KOPT-K1 (cell line): ENCODE data around the gene KCND3.

ENCODE experiments used
- H3K27ac ChIP-seq: fragments of 200-600 bp; sonication (generic); 2 replicates; pipeline ENCODE4 v1.5.1; 2016; ENCODE audit warnings: antibody characterized with exemption, mild to moderate bottlenecking, low read depth, low read length; ENCODE audit not compliant: poor library complexity, severe bottlenecking
- H3K36me3 ChIP-seq: fragments of 200-600 bp; sonication (generic); 2 replicates; pipeline ENCODE4 v1.5.1; 2017; ENCODE audit warnings: antibody characterized with exemption, mild to moderate bottlenecking, low read length, moderate library complexity; ENCODE audit not compliant: insufficient read depth
- H3K9me3 ChIP-seq: fragments of 200-600 bp; sonication (generic); 2 replicates; pipeline ENCODE4 v1.5.1; 2017; ENCODE audit warnings: antibody characterized with exemption, low read length, mild to moderate bottlenecking; ENCODE audit not compliant: insufficient read depth, poor library complexity, severe bottlenecking

KCND3 gene

DNA sequence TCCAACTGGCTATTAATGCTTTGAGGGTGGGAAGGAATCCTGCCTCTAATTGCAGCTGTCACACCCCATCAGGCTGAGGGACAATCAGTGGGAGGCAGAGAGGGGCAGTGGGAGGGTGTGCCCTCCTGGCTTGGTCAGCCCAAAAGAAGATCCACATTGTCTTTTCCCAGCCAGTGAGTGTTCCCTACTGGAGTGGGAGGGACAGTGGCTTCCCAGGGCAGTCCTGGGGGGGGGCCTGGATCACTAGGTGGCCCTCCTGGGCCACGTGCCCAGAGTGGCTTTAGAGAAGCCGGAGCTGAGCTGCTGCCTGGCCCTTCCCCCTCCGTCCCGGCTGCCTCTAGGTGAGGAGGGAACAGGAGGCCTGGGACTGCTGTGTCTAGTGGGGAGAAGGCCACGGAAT, 264.3 kb downstream of the KCND3 start:
- Histone ChIP-seq H3K36me3 (no peaks in the 10 kb centered on the region), H3K9me3 (no peaks in the 10 kb centered on the region), H3K27ac (no peak overlapping the region)

DNA sequence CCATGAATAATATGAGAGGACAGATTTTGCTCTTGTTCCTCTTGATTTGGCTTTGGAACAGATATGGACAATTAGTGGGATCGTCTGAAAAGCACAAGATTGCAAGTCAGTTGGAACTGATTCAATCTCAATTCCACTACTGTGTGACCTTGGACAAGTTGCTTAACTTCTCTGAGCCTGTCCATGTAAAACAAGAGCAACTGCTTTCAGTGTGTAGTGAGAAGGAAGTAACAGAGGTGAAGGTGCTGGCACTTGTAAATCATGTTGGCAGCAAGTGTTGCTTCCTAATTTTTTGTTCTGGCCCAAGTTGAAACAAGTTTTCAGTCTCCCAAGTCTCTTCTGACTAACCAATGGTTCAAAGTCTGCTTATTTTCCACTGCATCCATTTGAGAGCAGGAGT, 265.6 kb downstream of the KCND3 start:
- no peak overlapping the region for H3K27ac ChIP-seq
- H3K9me3 ChIP-seq = no peaks in the 10 kb centered on the region
- no peaks in the 10 kb centered on the region for H3K36me3 ChIP-seq

DNA sequence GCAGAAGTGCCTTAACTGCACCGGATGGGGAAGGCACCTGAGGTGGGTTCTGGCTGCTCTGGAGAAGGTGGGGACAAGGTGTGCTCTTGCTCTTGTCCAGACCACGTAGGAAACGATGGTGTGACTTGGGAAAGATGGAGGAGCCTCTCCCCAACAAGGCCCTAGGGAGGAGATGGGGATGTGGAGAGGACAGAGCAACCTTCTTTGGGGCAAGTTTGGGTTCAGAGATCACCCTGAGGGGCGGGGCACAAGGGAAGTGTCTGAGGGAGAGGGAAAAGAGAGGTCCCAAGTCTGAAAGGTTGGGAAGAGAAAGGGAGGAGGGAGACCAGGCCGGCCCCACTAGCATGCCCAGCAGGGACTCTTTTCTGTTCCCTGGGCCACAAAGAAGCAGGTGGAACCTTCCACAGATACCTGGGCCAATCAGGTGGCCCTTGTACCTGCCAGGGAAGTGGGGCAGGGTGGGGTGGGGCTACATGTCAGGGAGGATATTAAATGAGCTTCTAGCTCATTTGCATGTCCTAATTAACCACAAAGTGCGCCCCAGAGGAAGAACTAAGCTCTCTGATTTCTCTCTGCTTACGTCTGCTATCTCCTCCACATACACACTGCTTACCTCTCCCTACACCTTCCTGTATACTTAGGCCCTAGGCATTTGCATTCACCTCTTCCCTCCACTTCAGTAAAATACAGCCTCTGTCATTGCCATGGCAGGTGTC, 266.2 kb downstream of the KCND3 start:
- H3K27ac ChIP-seq = no peak overlapping the region
- no peaks in the 10 kb centered on the region for H3K9me3 ChIP-seq
- no peaks in the 10 kb centered on the region for H3K36me3 ChIP-seq

DNA sequence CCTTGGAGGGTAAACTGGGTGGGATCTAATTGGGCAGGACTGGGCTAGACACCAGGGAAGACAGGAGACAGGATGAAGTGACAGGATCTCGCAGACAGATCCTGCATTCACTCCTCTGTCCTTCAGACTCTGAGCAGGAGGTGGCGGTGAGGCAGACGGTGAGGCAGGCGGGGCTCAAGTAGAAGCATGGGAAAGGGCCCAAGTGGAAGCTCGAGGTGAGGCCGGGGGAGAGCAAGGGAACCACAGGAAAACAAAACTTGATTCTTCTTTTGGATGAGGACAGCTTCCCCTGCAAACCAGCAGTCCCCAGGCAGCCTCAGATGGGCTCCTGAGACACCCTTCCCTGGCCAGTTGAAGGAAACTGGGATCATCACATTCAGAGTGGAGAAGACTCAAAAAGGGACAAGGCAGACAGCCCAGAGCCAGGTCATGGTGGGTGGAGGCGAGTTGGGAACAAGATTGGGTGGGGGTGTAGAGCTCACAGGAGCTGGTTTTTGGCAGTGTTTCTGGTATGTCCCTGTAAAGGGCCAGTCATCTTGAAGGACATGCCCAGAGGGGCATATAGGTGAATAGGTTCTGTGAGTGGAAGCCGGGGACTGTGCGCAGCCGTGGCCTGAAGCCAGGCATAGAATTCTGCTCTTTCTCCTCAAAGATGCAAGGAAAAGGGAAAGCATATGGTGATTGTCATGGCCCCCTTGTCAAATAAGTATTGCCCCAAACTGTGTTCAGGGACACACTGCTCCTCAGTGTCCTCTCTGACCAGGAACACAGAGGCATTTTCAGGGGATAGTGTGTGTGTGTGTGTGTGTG, 268.3 kb downstream of the KCND3 start:
- H3K27ac ChIP-seq = no peak overlapping the region
- H3K9me3 ChIP-seq = no peaks in the 10 kb centered on the region
- peaks cover 5% of the 10 kb centered on the region; the same call in 1 of the 2 replicates for H3K36me3 ChIP-seq
